GM19025 (cell line): ENCODE data around the gene DNAH1.

Experiments
- ATAC-seq: cut with Tn5 transposase; IDR thresholded peaks from one replicate; pipeline ENCODE4 v1.9.1; 2021; ENCODE audit warnings: mild to moderate bottlenecking, low read depth, moderate library complexity; ENCODE audit not compliant: unreplicated experiment

DNAH1 gene

DNA sequence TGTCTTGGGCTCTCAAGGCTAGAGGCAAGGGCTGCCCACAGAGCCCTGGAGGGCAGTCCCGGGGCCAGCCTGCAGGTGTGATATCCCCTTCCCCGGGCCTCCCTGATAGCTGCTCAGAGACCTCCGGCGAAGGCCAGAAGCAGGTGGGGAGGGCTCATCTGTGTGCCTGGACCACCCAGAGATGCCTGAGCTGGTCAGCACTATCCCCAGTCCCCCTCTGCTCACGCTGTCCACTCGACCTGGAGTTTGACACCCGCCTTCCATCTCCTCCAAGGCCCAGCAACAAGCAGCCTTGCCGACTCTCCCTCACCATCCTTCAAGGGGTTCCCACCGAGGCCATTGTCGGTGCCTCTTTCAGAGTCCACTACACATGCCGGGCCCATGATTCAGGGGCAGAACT is 39.4 kb downstream of the DNAH1 start:
- ATAC-seq, result no peak

DNA sequence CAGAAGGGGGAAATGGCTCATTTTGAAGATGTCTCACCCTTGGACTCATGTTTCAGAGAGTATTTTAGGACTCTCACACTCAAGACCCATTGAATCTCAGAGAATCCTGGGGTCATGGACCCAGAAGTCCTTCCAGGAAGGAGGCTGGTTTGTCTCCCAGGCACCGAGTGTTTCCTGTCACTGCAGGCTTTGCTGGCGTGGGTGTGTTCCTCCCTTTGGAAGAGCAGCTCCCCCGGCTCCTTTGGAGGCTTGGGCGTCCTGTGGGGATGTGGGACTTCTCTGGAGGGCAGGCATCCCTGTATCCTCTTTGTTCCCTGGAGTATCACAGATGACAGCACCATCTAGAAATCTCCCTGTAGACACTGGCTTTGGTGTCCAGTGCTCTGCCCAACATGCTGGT is 40.0 kb downstream of the DNAH1 start:
- no peak for ATAC-seq

- no peak for ATAC-seq
Observed at GRCh38 chr3:52357151-52358080, 41.3 kb downstream of the DNAH1 start.

DNA sequence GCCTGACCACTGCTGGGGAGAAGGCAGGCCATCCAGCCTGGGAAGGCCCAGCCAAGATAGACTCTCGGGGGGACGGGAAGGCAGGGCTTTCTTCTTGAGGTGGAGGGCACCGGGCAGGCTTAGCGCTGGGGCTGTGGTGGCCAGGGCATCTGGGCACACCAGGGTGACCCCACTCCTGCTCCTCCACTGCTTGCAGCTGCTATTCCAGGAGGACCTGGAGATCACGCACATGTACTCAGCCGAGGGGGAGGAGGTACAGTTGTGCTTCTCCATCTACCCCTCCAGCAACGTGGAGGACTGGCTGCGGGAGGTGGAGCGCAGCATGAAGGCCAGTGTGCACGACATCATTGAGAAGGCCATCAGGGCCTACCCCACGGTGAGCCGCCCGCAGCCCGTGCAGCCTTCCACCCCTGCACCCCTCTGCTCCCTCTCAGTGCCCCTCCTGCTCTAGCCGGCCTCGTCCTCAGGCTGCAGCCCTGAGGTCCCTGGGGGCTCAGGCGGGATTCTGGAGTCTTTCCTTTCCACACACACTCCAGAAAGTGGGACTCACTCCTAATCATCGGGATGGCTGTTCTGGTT is 42.3 kb downstream of the DNAH1 start:
- no peak for ATAC-seq

DNA sequence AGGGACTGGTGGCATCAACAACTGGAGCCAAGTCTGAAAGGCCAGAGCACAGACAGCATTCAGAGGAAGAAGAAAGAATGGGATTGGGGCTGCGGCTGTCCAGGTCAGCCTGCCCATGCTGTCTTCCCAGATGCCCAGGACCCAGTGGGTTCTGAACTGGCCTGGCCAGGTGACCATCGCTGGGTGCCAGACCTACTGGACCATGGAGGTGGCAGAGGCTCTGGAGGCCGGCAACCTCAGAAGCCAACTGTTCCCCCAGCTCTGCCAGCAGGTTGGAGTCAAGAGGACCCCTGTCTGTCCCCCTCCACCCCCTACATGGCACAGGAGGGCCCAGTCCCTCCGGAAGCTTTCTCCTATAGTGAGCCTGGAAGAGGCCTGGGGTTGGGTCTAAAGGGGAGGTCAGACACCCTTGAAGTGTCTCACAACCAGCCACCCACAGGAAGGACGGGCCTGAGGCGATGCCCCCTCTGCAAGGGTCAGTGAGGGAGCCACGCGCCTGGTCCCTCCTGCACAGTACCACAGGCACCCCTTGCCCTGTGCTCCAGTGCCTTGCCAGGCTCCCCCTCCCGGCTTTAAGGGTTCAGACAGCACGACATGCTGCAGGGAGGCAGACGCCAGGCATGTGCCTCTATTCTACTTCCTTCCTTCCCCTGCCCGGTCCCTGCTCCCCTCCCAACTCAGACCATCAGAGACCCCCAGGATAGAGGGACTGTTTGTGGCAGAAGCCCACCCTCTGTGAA is 43.2 kb downstream of the DNAH1 start:
- ATAC-seq, result no peak

DNA sequence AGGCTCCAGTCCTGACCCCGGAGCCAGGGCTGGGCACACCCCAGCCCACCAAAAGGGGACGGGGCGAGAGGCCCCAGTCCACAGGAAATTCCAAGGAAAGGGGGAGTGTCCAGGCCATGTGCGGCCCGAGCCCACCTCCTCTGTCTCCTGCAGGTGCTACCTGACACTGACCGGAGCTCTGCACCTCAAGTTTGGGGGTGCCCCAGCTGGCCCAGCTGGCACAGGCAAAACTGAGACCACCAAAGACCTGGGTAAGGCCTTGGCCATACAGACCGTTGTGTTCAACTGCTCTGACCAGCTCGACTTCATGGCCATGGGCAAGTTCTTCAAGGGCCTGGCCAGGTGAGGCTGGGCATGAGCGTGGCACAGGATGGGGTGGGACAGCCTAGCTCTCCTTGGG is 44.9 kb downstream of the DNAH1 start:
- no peak for ATAC-seq

GRCh38 chr3:52361454-52361853 is 45.3 kb downstream of the DNAH1 start:
- ATAC-seq, result no peak

DNA sequence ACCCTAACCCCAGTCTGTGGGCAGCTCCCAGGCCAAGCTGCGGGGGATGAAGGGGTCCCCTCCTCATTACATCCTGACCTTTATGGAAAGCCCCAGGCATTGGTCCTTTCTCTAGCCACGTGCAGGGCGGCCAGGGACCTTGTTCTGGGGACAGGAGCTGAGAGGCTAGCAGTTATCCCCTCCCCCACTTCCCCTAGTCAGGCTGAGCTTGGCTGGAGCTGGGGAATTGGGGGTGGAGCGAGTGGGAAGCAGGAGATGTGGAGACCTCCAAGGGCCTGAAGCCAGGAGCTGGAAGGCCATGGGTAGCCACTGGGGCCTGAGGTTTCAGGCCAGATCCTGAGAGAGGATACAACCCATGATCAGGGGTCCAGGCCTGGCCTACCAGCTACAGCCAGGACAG is 45.8 kb downstream of the DNAH1 start:
- ATAC-seq, result no peak

GRCh38 chr3:52364322-52365035 is 48.4 kb downstream of the DNAH1 start:
- ATAC-seq, result no peak

- no peak for ATAC-seq
Observed at GRCh38 chr3:52366527-52366926, 50.4 kb downstream of the DNAH1 start.

DNA sequence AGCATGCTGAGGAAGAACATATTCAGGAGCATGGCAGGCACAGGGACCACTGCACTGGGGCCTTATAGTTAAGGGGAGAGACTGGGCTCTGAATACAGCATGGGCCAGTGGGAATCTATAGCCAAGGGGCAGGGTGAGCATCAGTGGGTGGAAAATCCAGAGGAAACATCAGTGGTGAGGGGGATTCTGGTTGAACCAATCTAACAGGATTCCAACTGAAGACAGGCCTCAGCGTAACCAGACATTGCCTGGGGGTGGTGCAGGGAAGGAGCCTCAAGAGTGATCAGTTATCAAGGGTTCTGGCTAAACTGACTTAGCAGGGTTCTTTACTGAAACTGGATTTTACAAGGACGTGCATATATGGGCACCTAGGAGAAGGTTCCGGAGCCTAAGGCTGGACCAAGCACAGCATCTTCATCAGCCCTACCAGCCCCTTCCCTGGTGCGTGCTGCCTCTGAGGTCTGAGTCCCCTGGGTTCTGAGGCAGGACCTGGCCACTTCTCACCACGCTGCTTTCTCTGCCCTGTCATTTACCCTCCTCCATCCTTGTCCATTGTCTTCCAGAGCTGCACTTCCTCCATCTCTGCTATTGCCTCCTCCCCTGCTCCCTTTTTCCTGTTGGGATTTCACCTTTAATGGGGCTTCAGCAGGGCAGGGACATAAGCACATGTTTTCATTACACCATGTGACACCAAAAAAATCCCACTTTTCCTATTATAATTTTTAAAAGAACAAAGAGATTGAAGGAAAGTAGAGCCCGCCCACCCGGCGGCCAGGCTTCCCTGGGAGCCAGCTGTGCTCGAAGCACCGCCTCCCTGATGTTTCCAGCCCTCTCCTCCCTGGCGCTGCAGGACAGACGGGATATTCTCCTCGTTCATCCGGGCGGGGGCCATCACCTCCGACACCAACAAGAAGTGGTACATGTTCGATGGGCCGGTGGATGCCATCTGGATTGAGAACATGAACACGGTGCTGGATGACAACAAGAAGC is 52.1 kb downstream of the DNAH1 start:
- no peak for ATAC-seq

GRCh38 chr3:52370531-52370930 is 54.4 kb downstream of the DNAH1 start:
- no peak for ATAC-seq

DNA sequence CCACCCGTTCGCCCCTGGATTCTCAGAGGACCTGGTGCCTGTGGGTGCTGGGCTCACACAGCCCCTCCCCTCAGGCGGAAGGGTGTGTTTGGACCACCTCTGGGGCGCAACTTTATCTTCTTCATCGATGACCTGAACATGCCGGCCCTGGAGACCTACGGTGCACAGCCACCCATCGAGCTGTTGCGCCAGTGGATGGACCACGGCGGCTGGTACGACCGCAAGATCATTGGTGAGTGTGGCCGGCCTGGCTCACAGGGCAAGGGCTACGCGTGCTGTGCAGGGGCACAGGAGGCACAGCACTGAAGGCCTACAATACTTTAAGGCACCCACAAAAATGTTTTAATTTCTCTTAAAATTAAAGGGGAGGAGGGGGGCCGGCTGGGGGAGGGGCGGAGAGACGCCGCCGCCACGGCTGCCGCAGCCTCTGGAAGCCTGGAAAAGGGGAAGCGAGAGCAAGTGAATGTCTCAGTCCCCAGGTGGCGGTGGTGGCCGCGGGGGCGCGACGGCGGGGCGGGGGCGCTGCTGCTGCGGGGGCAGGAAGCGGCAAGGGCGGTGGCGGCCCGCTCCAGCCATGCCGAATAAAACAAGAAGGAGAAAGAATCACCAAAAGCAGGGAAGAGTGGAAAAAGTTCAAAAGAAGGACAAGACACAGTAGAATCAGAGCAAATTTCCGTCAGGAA is 56.8 kb downstream of the DNAH1 start:
- no peak for ATAC-seq

DNA sequence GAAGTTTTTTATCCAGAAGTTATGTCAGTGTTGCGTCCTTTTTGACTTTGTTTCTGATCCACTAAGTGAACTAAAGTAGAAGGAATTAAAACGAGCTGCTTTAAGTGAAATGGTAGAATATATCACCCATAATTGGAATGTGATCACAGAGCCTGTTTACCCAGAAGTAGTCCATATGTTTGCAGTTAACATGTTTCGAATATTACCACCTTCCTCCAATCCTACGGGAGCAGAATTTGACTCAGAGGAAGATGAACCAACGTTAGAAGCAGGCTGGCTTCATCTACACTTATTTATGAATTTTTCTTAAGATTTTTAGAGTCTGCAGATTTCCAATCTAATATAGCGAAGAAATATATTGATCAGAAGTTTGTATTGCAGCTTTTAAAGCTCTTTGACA is 57.6 kb downstream of the DNAH1 start:
- ATAC-seq, result no peak

- ATAC-seq, result no peak
Observed at GRCh38 chr3:52374173-52374572, 58.1 kb downstream of the DNAH1 start.

DNA sequence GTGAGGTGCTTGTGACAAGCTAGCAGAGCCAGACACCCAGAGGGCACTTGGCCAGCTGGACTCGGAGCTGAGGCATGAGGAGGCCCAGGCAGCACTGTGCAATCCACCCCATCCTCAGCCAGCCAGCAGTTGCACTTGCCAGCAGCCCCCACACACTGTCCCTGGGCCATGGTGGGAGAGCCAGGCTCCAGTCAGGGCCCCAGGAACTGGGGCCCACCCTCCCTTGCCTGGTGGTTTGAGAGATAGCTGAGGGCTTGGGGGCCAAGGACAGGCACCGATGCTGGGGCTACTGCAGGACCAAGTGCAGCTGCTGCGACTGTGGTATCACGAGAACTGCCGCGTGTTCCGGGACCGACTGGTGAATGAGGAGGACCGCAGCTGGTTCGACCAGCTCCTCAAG is 63.5 kb downstream of the DNAH1 start:
- ATAC-seq, result no peak

DNA sequence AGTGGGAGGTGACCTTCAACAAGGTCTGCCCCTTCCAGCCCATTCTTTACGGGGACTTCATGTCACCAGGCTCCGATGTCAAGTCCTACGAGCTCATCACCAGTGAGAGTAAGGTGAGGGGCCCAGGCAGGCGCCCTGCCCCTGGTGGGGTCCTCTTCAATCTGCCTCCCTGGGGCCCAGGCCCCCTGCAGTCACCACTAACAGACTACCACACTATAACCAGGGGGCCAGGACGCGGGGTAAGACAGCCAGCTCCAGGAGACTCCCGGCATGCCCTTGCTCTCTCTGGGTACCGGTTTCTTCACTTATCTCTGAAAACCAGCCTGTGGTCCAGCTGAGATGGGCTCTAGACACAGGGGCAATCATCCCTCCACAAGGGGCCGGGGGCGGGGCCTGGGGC is 63.9 kb downstream of the DNAH1 start:
- ATAC-seq, result no peak

DNA sequence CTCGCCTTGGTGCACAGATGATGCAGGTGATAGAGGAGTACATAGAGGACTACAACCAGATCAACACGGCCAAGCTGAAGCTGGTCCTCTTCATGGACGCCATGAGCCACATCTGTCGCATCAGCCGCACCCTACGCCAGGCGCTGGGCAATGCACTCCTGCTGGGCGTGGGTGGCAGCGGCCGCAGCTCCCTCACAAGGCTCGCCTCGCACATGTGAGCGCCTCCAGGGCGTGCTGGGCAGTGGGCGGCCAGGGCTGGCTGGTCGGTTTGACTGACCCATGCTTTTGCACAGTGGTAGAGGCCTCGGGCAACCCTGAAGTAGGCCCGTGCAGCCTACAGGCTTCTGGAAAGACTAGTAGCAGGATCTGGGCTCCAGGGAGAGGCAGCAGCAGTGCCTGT is 65.5 kb downstream of the DNAH1 start:
- no peak for ATAC-seq

- no peak for ATAC-seq
Observed at GRCh38 chr3:52383446-52383845, 67.3 kb downstream of the DNAH1 start.
